Measurements from ENCODE around the gene UFD1. TPM values are rescaled to one million over a fixed set of nuclear protein-coding genes. Genes with fewer than 3 reads are reported as not detected.
A peak's percentile ranks its signal among the peaks of the same experiment; 100 is the strongest.

UFD1 gene
- total and polyA plus RNA-seq, 9 of the 15 experiments (the other 6 are each of a cell fraction or from before 2014, with no cell fraction given): 238 to 645 (median 363) TPM

- in situ Hi-C loops (cut with MboI) (no loop called here), intact Hi-C loops (cut with micrococcal nuclease) (loop anchor here (10.0 kb wide), 1 partner anchor 612 kb away; the partner anchor contains the start of gene TANGO2)
- no TSS peak for BruUV-seq (replicated peaks)
- H3K79me2 ChIP-seq (ENCODE audit: control insufficient read depth, insufficient read depth, low read length): peaks cover 86% of the 10 kb centered on the region
- ChIA-PET POLR2A (interaction anchor here (1.8 to 14.3 kb wide), 5 partner anchors 11 to 33 kb away, joined by 5 to 245 read pairs (median 13); partner anchors contain the start of genes HIRA and MRPL40), CTCF (ENCODE audit: low intra/inter-chr PET ratio) (no interaction called here)
- peaks cover 80% of the 10 kb centered on the region for H3K36me3 ChIP-seq (ENCODE audit: control insufficient read depth, insufficient read depth, low read length)
- DNase-seq (ENCODE audit: extremely low read depth in 1 of 4, low spot score in 3 of 4) (no peak), FAIRE-seq (no peak), ATAC-seq (peak; percentile 2; the same call in 1 of the 3 replicates)
- H4K20me1 ChIP-seq (replicated peaks; ENCODE audit: control insufficient read depth, insufficient read depth, low read length): peaks cover 44% of the 10 kb centered on the region
- no peak overlapping the region for H2AFZ ChIP-seq (ENCODE audit: low read depth, low read length)
- no peak overlapping the region for H3K4me3 ChIP-seq
- H3K27me3 ChIP-seq (ENCODE audit: control insufficient read depth in 2 of 2, insufficient read depth in 2 of 2, low read length in 2 of 2): no peaks in the 10 kb centered on the region
- no peaks in the 10 kb centered on the region for H3K9me3 ChIP-seq (replicated peaks; ENCODE audit: control insufficient read depth, insufficient read depth, low read depth, low read length)
- H3K4me2 ChIP-seq (ENCODE audit: insufficient read depth, low read length): no peak overlapping the region
- H3K4me1 ChIP-seq (replicated peaks in 1 of 2; ENCODE audit: control insufficient read depth in 2 of 2, insufficient read depth in 2 of 2, low read length in 2 of 2): peaks cover 8 to 15% of the 10 kb centered on the region in 2 experiments; a peak in 4 of 5 replicates
- peaks cover 21% of the 10 kb centered on the region for H3K9me1 ChIP-seq (ENCODE audit: control insufficient read depth, insufficient read depth, low read length)
- WGBS (ENCODE audit: insufficient coverage, low coverage, missing lambda C conversion rate): 89% methylated on average over 4 of the region's 4 CpGs
- peak overlapping the region in 1 of 2 experiments; percentile 17; a peak in 1 of 4 replicates for H3K9ac ChIP-seq (ENCODE audit: insufficient read depth in 1 of 2, low read depth in 2 of 2, low read length in 2 of 2)
- TF ChIP-seq CREBBP (IDR thresholded peaks at IDR 0.05; ENCODE audit: low read depth, low read length): no peak
- no peak for TF ChIP-seq RBM39 (optimal IDR thresholded peaks at IDR 0.05; ENCODE audit: low read depth, low read length)
- no peak for TF ChIP-seq CHD2 (IDR thresholded peaks at IDR 0.05; ENCODE audit: low read depth, low read length)
- no peak for TF ChIP-seq ZNF408 (CRISPR knock-in tag; IDR thresholded peaks at IDR 0.05; ENCODE audit: low read depth)
- TF ChIP-seq BRD9 (IDR thresholded peaks at IDR 0.05; ENCODE audit: low read depth, partially characterized antibody): no peak
- no peak for TF ChIP-seq CHD4 (IDR thresholded peaks at IDR 0.05; ENCODE audit: insufficient read depth, insufficient replicate concordance, low read depth, low read length, poor library complexity, severe bottlenecking)
- TF ChIP-seq POLR3A (IDR thresholded peaks at IDR 0.05; ENCODE audit: borderline replicate concordance, extremely low read depth, insufficient read depth, insufficient read length): no peak
- no peak for TF ChIP-seq ZNF232 (CRISPR knock-in tag; IDR thresholded peaks at IDR 0.05)
- TF ChIP-seq PHB2 (IDR thresholded peaks at IDR 0.05; ENCODE audit: low read depth): no peak
- no peak for TF ChIP-seq TGIF2 (CRISPR knock-in tag; IDR thresholded peaks at IDR 0.05)
- no peak for TF ChIP-seq ZFPM2 (CRISPR knock-in tag; IDR thresholded peaks at IDR 0.05)
- no peak for TF ChIP-seq PTBP1 (IDR thresholded peaks at IDR 0.05; ENCODE audit: low read depth, low read length)
- no peak for TF ChIP-seq CUX1 (CRISPR knock-in tag; IDR thresholded peaks at IDR 0.05)
- TF ChIP-seq NBN (IDR thresholded peaks at IDR 0.05; ENCODE audit: low read depth): no peak
- no peak for TF ChIP-seq MAFK (IDR thresholded peaks at IDR 0.05; ENCODE audit: low read length)
- TF ChIP-seq CREB1 (IDR thresholded peaks at IDR 0.05): no peak
- TF ChIP-seq CREB1 (CRISPR knock-in tag; IDR thresholded peaks at IDR 0.05): no peak
- H3K27ac ChIP-seq (ENCODE audit: extremely low read depth, low read depth, low read length): no peak overlapping the region; the same call in 2 of the 3 replicates
These were observed 66.5 kb downstream of the UFD1 start for GRCh38 chr22:19412478-19412877.
